ENCODE measurements around the gene MUS81. TPM values are rescaled to one million over a fixed set of nuclear protein-coding genes. Genes with fewer than 3 reads are reported as not detected.

Gene MUS81
- polyA plus RNA-seq, 4 donors, result 45.3 to 118 (median 73.8) TPM

Other genes starting within 250 kb of the MUS81 start
- 100 to 1,000 TPM in 2 of 4 donors, 10 to 100 TPM in 2; 66.4 to 180 (median 126) TPM for gene MAP3K11, start 246.2 kb upstream of the MUS81 start, polyA plus RNA-seq
- gene PCNX3, start 244.7 kb upstream of the MUS81 start, polyA plus RNA-seq, result 10 to 100 TPM; 12.7 to 27.5 (median 22.1) TPM
- 10 to 100 TPM; 21.7 to 45.2 (median 33.1) TPM for gene SIPA1, start 222.3 kb upstream of the MUS81 start, polyA plus RNA-seq
- 10 to 100 TPM; 32.2 to 46.9 (median 36.7) TPM for gene RELA, start 197.5 kb upstream of the MUS81 start, polyA plus RNA-seq
- 10 to 100 TPM; 63.9 to 76.7 (median 71.1) TPM for gene KAT5, start 148.2 kb upstream of the MUS81 start, polyA plus RNA-seq
- gene RNASEH2C, start 139.6 kb upstream of the MUS81 start, polyA plus RNA-seq, result 10 to 100 TPM; 36.9 to 65.1 (median 50.2) TPM
- gene AP5B1, start 79.5 kb upstream of the MUS81 start, polyA plus RNA-seq, result 10 to 100 TPM in 1 of 4 donors, 1 to 10 TPM in 3; 6.9 to 17.3 (median 9.1) TPM
- 10 to 100 TPM; 11.9 to 41.3 (median 20.1) TPM for gene OVOL1, start 73.4 kb upstream of the MUS81 start, polyA plus RNA-seq
- 1 to 10 TPM in 3 of 4 donors, under 1 TPM in 1; 0.54 to 4.0 (median 1.8) TPM for gene SNX32, start 26.5 kb upstream of the MUS81 start, polyA plus RNA-seq
- 1,000 to 10,000 TPM in 3 of 4 donors, 100 to 1,000 TPM in 1; 854 to 2,084 (median 1,613) TPM for gene CFL1, start 2.3 kb upstream of the MUS81 start, polyA plus RNA-seq
- 10 to 100 TPM in 2 of 4 donors, 1 to 10 TPM in 2; 4.7 to 18.0 (median 12.1) TPM for gene EFEMP2, start 12.4 kb downstream of the MUS81 start, polyA plus RNA-seq
- gene CTSW, start 19.4 kb downstream of the MUS81 start, polyA plus RNA-seq, result 1 to 10 TPM in 2 of 4 donors, under 1 TPM in 2; 0.43 to 3.5 (median 1.1) TPM
- gene FIBP, start 28.0 kb downstream of the MUS81 start, polyA plus RNA-seq, result 100 to 1,000 TPM in 2 of 4 donors, 10 to 100 TPM in 2; 57.6 to 131 (median 86.9) TPM
- gene CCDC85B, start 30.2 kb downstream of the MUS81 start, polyA plus RNA-seq, result 10 to 100 TPM in 2 of 4 donors, 1 to 10 TPM in 2; 6.5 to 32.5 (median 13.3) TPM
- gene FOSL1, start 40.0 kb downstream of the MUS81 start, polyA plus RNA-seq, result 1 to 10 TPM in 3 of 4 donors, under 1 TPM in 1; 0.04 to 5.2 (median 1.9) TPM
- gene C11orf68, start 58.6 kb downstream of the MUS81 start, polyA plus RNA-seq, result 10 to 100 TPM; 23.9 to 32.7 (median 26.9) TPM
- gene DRAP1, start 59.0 kb downstream of the MUS81 start, polyA plus RNA-seq, result 10 to 100 TPM; 53.2 to 87.3 (median 70.7) TPM
- under 1 TPM in 1 of 4 donors, not detected in 3; 0.07 TPM for gene TSGA10IP, start 85.0 kb downstream of the MUS81 start, polyA plus RNA-seq
- 10 to 100 TPM; 39.3 to 95.9 (median 52.9) TPM for gene SART1, start 101.3 kb downstream of the MUS81 start, polyA plus RNA-seq
- 10 to 100 TPM; 14.8 to 34.9 (median 19.8) TPM for gene EIF1AD, start 141.7 kb downstream of the MUS81 start, polyA plus RNA-seq
- gene BANF1, start 142.1 kb downstream of the MUS81 start, polyA plus RNA-seq, result 100 to 1,000 TPM in 2 of 4 donors, 10 to 100 TPM in 2; 80.0 to 193 (median 100) TPM
- gene CST6, start 151.6 kb downstream of the MUS81 start, polyA plus RNA-seq, result not detected
- gene CATSPER1, start 166.0 kb downstream of the MUS81 start, polyA plus RNA-seq, result under 1 TPM in 1 of 4 donors, not detected in 3; 0.04 TPM
- under 1 TPM in 1 of 4 donors, not detected in 3; 0.12 TPM for gene GAL3ST3, start 188.7 kb downstream of the MUS81 start, polyA plus RNA-seq
- 100 to 1,000 TPM; 106 to 141 (median 122) TPM for gene SF3B2, start 191.9 kb downstream of the MUS81 start, polyA plus RNA-seq
- 10 to 100 TPM in 2 of 4 donors, 1 to 10 TPM in 2; 4.0 to 22.9 (median 10.0) TPM for gene PACS1, start 209.8 kb downstream of the MUS81 start, polyA plus RNA-seq